Cortex of kidney (tissue), 1 donor: Measurements from ENCODE around the gene FAM83B.
"Not testable (repeated sequence)": the region's sequence is repeated elsewhere in the genome, so short reads cannot be mapped to it uniquely, and the experiment has no call there.

ENCODE experiments used
- DNase-seq: peaks from one replicate; lab custom pipeline; 2025; lab: John Stamatoyannopoulos, UW

The FAM83B gene

DNA sequence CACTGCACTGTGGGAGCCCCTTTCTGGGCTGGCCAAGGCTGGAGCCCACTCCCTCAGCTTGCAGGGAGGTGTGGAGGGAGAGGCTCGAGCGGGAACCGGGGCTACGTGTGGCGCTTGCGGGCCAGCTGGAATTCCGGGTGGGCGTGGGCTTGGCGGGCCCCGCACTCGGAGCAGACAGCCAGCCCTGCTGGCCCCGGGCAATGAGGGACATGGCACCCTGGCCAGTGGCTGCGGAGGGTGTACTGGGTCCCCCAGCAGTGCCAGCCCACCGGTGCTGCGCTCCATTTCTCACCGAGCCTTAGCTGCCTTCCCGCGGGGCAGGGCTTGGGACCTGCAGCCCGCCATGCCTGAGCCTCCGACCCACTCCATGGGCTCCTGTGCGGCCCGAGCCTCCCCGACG is 132.6 kb downstream of the FAM83B start:
- not testable (repeated sequence) for DNase-seq

DNA sequence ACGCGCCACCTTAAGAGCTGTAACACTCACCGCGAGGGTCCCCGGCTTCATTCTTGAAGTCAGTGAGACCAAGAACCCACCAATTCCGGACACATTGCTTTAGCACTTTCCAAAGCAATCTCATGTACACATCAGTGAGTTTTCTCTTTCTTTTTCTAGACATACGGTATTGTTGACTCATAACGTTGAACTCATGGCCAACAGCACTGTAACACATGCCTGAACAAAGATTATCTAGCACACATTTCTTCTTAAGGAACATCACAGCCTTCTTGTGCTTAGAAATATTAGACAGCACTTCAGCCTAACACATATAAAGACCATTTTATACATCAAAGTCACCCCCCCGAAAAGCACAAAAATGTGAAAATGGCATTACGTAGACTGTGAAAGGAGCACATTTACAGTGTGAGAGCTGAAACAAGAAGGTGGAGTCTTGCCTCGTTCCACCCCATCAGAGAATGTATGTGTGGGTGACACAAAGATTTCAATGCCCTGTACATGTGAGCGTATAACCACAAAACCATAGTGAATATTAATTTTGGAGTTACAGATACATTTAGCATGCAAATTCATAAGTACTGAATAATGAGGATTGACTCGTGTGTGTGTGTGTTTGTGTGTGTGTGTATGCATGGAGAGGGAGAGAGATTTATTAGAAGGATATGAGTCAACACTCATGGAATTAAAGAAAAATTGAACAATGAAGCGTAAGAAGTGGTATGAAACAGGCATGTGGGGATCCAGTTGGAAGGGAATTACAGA is 134.1 kb downstream of the FAM83B start:
- no peak for DNase-seq

DNA sequence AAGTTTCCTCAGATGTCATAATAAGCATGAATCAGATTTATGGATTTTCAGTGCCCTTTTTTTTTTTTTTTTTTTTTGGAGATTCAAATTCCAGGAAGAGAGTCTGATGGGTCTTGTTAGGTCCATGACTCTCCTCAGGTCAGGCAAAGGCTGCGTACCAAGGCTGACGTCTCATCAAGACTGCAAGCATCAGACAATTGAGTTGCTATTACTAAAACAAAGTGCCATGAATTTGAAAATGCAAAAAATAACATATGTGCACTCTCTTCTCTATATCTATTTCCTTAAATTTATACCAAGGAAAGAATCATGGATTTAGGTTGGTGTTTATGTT is 134.7 kb downstream of the FAM83B start:
- DNase-seq: no peak

DNA sequence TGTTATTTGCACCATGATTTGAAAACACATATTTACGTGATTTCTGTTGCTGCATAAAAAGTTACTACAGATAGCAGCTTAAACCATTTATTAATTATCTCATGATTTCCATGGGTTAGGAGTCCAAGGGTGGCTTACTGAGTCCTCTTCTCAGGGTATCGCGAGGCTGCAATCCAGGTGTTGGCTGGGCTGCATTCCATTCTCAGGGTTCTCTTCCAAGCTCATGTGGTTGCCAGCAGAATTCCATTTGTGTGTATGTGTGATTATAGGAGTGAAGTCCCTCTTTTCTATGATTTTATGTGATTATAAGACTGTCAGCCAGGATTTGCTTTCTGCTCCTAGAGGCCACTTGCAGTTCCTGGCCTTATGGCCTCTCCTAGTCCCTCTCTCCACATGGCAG is 135.1 kb downstream of the FAM83B start:
- DNase-seq: no peak

DNA sequence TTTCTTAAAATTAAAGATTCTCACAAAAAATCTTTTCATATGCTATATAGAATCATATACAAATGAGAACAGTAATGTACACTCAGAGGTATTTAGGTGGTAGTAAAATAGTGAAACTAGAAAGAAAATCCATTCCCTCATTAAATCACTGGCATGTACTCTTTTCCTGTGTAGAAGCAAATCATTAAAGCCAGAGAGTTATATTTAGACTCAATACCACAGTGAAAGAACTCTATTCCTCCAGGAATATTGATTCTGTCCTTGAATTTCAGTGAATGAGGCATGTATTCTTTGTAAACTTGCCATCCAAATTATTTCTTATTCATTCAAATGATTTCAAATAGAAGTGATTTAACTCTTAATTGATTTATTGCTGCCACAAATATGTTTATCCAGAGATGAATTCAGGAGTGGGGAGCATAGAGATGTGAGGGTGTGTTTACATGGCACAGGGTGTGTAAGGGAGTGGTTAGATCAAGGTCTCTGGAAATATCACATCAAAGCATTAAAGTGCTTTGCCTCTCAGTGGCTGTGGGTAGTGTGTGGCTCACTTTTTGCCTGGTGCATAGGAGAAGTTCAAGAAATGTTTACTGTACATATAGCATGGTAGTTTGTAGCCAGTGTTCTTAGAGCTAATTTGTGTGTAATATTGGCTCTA is 141.2 kb downstream of the FAM83B start:
- no peak for DNase-seq

DNA sequence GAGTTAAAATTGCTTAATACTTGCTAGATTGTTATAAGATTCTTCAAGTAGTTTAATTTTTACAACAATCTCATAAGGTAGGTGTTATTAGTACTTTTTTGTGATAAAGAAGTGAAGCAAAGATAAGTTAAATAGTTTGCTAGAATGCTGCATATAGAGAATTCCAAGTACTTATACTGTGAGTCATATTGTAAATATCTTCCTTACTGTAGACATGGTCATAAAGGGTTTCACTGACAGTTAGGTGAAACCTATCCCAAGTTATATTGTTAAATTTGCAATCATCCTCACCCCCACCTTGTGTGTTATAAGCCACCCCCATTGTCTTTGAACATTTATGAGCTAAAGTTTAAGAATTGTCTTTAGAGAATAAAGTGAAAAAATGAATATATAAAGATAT is 142.0 kb downstream of the FAM83B start:
- no peak for DNase-seq

DNA sequence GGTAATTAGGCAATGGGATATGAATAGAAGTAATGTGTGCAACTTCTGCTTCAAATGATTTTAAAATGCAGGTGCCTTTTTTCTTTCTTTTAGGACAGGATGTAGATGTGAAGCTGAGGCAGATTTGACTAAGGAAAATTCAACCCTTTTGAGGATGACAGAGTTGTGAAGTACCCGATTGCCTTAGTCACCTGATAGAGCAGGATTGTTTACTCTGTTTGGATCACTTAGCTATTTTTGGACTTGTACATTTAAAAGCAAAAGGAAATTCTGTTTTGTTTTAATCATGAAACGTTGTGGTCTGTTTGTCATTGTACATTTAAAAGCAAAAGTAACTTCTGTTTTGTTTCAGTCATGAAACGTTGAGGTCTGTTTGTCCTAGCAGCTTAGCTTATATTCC is 143.4 kb downstream of the FAM83B start:
- no peak for DNase-seq
